Measurements from ENCODE around the gene ANKS4B.
A peak's percentile ranks its signal among the peaks of the same experiment; 100 is the strongest.
"Not testable (repeated sequence)": the region's sequence is repeated elsewhere in the genome, so short reads cannot be mapped to it uniquely, and the experiment has no call there.

ANKS4B gene

DNA sequence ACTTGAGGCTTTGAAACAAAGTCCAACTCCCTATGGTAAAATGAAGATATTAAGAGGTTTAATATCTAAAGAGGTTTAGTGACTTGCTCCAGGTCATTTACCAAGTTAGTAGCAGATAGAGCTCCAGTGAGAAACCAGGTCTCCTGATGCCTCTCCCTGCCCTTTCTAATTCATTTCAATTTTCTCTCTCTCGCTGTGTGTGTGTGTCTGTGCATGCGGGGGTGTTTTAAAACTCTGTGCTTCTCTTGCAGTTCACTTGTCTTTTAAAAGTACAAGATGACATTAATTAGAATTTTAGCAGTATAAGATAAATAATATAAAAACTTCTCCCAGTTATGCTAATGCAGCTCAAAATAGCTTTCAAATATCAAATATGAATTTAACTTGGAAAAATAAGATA lies 13.9 kb upstream of the ANKS4B start:
- DNase-seq (ENCODE audit: low read depth in 2 of 2), result no peak

GRCh38 chr16:21222495-21223337 lies 10.8 kb upstream of the ANKS4B start:
- DNase-seq (ENCODE audit: low read depth in 2 of 2), result no peak

DNA sequence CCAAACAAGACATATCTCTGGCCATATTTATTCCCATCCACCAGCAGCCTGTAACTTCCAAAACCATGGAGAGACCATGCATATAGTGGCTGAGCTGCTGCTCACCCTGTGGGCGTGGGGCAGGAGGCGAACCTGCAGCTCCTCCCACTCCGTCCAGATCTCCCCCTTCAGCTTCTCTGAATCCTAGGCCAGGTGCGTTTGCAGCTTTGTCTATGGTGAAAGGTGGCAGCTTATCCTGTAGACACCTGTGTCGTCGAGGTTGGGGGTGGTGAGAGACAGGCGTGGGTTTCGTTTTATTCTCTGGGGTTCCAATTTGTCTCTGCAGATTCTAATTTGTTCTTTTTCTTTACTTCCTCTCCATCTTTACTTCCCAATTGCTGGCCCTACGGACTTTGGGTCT lies 9.7 kb upstream of the ANKS4B start:
- DNase-seq (ENCODE audit: low read depth in 2 of 2), result no peak

DNA sequence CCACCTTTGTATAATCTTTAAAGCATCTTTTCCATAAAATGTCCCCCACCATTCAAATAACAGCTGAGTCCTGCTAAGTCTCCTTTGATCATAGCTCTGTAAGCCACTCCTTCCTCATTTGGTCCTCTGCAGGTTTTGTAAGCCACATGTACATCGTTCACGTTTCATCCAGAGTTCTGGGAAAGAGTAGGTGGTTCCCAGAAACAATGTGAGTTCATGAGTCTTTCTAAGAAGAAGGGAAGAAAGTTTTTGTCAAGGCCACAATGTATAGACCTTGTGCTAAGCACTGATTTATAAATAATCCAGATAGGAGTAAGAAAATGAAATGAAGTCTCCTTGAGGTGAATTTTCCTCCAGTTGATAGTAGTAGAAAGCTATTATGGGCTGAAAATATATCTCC lies 8.7 kb upstream of the ANKS4B start:
- DNase-seq (ENCODE audit: low read depth in 2 of 2), result no peak

DNA sequence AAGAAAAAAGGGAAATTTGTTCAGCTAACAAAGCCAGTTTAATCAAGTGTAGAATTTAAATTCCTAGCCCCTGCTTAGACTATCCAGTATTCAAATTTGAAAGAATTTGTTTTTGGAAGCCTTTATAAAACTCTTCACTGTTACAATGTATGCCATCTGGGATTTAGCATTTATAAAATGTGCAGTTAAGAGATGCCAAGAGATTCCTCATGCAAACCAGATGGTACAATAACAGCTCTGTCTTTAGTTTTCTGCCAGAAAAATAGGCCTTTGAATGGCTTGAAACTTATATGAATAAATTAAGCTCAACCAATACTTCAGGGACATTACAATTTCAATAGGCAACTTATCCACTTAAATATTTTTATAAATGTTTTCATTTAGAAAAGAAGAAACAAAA lies 6.8 kb upstream of the ANKS4B start:
- DNase-seq (ENCODE audit: low read depth in 2 of 2), result no peak

GRCh38 chr16:21227866-21228265 lies 5.6 kb upstream of the ANKS4B start:
- no peak for DNase-seq (ENCODE audit: low read depth in 2 of 2)

DNA sequence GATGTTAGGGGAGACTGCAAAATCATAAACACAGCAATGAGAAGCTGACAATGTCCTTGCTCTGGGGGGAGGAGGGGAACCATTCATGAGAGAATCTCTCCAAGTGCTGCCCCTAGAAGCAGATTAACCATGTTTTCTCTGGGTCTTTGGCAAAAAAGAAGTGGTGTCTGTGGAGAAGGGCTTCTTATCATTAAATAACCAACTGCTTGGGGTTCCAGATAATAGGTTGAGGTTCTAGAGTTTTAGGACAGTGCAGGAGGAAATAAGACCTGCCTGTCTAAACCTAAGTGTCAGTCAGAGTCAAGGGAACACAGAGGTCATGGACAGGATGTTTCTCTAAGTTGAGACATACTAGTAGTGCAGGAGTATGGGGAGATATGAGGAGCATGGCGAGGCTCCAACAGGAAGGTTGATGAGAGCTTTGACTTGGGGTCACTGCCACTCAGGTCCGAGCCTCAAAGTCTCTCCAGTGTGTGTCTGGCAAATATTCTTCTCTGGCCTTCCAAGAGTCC lies 5.1 kb upstream of the ANKS4B start:
- no peak for DNase-seq (ENCODE audit: low read depth in 2 of 2)

GRCh38 chr16:21233045-21233520 lies 416 bp upstream of the ANKS4B start:
- no peak for DNase-seq (ENCODE audit: low read depth in 2 of 2)

GRCh38 chr16:21235199-21235585 lies 1.7 kb downstream of the ANKS4B start:
- no peak for DNase-seq (ENCODE audit: low read depth in 2 of 2)

GRCh38 chr16:21236831-21237230 lies 3.3 kb downstream of the ANKS4B start:
- no peak for DNase-seq (ENCODE audit: low read depth in 2 of 2)

DNA sequence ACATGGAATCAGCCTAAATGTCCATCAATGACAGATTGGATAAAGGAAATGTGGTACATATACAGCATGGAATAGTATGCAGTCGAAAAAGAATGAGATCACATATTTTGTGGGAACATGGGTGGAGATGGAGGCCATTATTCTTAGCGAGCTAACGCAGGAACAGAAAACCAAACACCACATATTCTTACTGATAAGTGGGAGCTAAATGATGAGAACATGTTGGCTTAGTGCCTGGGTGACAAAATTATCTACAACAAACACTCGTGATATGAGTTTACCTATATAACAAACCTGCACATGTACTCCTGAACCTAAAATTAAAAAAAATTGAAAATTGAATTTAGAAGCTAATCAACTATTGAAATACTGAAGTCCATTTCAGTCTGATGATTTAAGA lies 6.1 kb downstream of the ANKS4B start:
- DNase-seq (ENCODE audit: low read depth in 2 of 2), result no peak

DNA sequence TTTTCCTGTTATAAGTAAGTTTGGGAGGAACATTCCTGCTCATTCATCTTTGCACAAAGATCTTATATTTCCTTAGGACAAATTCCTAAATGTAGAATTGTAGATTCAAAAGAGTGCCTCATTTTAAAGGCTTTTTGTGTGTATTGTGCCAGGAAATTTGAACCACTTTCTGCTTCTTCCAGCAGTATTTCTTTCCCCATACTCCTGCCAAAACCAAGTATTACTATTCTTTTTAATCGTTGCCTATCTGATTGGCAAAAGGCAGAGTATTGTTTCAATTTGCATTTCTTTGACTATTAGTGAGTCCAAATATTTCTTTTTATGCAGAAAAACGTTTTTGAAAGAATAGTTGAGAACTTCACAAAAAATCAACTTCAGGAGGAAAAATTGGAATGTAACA lies 9.3 kb downstream of the ANKS4B start:
- no peak for DNase-seq (ENCODE audit: low read depth in 2 of 2)

- no peak for DNase-seq (ENCODE audit: low read depth in 2 of 2)
Measured at GRCh38 chr16:21244518-21245215, 11.2 kb downstream of the ANKS4B start.

- not testable (repeated sequence) for DNase-seq (ENCODE audit: low read depth in 2 of 2)
Measured at GRCh38 chr16:21248179-21248578, 14.7 kb downstream of the ANKS4B start.

DNA sequence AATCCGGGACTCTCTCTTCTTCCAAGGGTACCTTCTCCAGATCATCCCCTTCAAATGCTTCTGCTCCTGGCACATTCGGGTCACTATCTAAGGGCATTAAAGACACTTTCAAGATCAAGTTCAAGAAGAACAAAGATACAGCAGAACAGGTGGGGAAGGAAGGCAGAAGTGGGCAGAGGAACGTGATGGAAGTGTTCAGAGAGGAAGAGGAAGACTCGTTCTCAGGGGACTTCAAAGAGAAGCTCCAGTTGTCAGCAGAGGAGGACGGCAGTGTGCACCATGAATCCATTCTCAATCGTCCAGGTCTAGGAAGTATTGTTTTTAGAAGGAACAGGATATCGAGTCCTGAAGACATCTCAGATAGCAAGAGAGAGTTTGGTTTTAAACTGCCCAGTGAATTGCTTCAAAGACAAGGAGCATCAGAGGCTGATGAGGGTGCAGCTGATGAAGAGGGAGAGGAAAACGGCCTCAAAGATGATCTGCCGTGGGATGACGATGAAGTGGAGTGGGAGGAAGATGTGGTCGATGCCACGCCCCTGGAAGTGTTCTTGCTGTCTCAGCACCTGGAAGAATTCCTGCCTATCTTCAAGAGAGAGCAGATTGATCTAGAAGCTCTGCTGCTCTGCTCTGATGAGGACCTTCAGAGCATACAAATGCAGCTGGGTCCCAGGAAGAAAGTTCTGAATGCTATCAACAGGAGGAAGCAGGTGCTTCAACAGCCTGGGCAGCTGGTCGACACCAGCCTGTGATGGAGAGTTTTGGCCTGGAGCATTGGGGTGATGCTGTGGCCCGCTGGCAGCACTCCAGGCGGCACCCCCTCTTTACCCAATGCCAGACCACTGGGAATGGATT lies 16.8 kb downstream of the ANKS4B start:
- no peak for DNase-seq (ENCODE audit: low read depth in 2 of 2)

DNA sequence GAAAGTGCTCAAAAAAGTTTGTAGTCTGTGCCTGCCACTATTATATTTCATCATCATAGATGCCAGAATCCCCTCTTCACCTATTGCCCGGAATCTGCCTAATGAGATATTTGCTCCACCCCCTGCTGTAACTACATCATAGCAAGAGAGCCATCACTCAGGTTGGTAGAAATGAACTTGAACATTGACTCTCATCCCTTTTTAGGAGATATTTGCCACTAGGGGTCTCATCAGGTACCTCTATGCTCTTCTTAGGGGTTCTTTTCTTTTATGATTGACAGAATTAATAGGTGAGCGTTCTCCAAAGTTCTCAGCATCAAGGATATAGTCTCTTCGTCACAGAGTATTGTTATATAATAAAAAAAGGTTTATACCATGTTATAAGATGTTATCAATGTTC lies 20.0 kb downstream of the ANKS4B start:
- DNase-seq (ENCODE audit: low read depth in 2 of 2), result no peak

- DNase-seq (ENCODE audit: low read depth in 2 of 2), result no peak
Measured at GRCh38 chr16:21256636-21257035, 23.1 kb downstream of the ANKS4B start.

GRCh38 chr16:21257284-21257683 lies 23.8 kb downstream of the ANKS4B start:
- DNase-seq (ENCODE audit: low read depth in 2 of 2), result no peak

DNA sequence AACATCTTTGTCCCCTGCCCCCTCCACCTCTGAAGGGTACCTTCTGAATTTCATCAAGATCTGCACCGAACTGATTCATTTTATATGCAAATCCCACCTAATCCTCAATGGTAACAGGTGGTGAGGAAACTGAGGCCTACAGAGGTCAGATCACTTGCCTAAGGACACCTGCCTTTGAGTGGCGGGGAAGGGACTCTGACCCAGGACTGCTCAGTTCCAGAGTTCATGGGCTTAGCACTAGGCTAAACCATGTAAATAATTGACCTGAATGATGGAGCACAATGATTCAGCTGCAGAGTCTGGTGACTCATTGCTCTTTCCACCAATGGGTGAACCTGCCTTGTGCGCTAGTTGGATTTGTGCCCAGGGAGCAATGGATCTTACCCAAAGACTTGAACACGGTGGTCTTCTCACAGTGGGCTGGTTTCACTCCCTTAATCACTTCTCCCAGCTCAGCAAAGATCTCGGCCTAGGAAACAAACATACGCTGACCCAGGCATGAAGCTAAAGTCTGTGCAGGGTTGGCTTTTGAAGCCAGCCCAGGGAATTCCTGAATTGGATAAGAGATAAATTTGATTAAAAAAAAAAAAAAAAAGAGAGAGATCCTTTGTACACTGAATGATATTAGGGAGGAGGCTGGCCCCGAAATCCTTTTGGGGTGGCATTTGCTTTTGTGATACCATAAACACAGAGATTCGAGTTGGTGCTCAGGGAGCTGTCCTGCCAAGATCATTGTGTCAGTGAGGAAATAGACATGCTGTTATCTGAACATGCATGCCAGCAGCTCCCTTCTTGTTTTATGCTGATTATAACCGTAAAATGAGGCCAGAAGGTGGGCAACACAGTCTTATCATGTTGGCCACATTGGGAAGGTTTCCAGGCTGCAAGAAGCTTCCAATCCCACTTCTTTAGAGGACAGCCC lies 27.6 kb downstream of the ANKS4B start:
- peak; percentile 65 to 69 for DNase-seq (ENCODE audit: low read depth in 2 of 2)

DNA sequence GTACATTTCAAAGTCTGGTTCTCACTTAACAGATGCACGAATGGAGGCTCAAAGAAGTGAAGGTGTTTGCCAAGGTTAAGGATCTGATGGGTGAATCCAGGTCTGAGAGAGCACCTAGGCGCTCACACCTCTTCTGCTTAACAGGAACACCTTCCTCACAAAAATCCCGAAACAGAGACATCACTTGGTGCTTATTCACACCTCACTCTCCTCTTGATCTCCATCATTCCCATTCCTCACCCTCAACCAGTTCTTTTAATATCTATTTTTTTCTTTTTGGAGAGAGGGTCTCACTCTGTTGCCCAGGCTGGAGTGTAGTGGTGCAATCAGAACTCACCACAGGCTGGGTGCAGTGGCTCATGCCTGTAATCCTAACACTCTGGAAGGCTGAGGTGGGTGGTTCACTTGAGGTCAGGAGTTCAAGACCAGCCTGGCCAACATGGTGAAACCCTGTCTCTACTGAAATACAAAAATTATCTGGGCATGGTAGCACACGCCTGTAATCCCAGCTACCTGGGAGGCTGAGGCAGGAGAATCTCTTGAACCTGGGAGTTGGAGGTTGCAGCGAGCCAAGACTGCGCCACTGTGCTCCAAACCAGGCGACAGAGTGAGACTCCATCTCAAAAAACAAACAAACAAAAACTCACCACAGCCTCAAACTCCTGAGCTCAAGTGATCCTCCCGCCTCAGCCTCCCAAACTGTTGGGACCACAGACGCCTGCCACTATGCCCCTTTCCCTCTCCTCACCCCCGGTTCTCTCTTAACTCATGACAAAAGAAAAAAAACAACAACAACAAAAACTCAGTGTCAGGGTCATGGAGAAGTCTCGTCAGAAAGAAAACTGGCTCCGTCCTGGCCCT lies 29.5 kb downstream of the ANKS4B start:
- no peak for DNase-seq (ENCODE audit: low read depth in 2 of 2)

Data from fibroblast of skin of left quadriceps (primary cell).